MM.1S (cell line): Measurements from ENCODE around the gene SBDS.

Experiments
- DNase-seq: peaks from one replicate; pipeline ENCODE4 v3.0.0-alpha.2; 2015
- H2AFZ ChIP-seq: fragments of 300-600 bp; sonication (generic); 2 replicates; pipeline ENCODE4 v1.6.0; 2016; ENCODE audit warnings: antibody characterized with exemption, low read length
- H3F3A ChIP-seq: fragments of 300-600 bp; sonication (generic); 2 replicates; pipeline ENCODE4 v1.6.1; 2016; ENCODE audit warnings: mild to moderate bottlenecking, antibody characterized with exemption, low read length, moderate library complexity, mixed read lengths; ENCODE audit not compliant: insufficient read depth
- H3K27ac ChIP-seq: fragments of 300-600 bp; sonication (generic); 2 replicates; pipeline ENCODE4 v1.5.1; 2016; ENCODE audit warnings: mild to moderate bottlenecking, low read length
- H3K27me3 ChIP-seq: fragments of 300-600 bp; sonication (generic); replicated peaks from 2 replicates; pipeline ENCODE4 v1.6.0; 2016; ENCODE audit warnings: low read length; ENCODE audit not compliant: insufficient read depth
- H3K36me3 ChIP-seq: fragments of 300-600 bp; sonication (generic); replicated peaks from 2 replicates; pipeline ENCODE4 v1.6.1; 2016; ENCODE audit warnings: mild to moderate bottlenecking, low read length, mixed read lengths; ENCODE audit not compliant: insufficient read depth
- H3K4me1 ChIP-seq: fragments of 300-600 bp; sonication (generic); 2 replicates; pipeline ENCODE4 v1.6.1; 2016; ENCODE audit warnings: low read length, mixed read lengths
- H3K4me2 ChIP-seq: fragments of 300-600 bp; sonication (generic); 2 replicates; pipeline ENCODE4 v1.6.0; 2016; ENCODE audit warnings: low read depth, low read length
- H3K4me3 ChIP-seq: fragments of 300-600 bp; sonication (generic); 2 replicates; pipeline ENCODE4 v1.5.1; 2016; ENCODE audit warnings: low read length, mixed read lengths
- H3K79me2 ChIP-seq: fragments of 300-600 bp; sonication (generic); 2 replicates; pipeline ENCODE4 v1.6.1; 2016; ENCODE audit warnings: mixed run types, low read length, mixed read lengths
- H3K9ac ChIP-seq: fragments of 300-600 bp; sonication (generic); 2 replicates; pipeline ENCODE4 v1.6.1; 2016; ENCODE audit warnings: low read length, mixed read lengths
- H3K9me2 ChIP-seq: fragments of 300-600 bp; sonication (generic); replicated peaks from 2 replicates; pipeline ENCODE4 v1.6.1; 2016; ENCODE audit warnings: mild to moderate bottlenecking, low read length, mixed read lengths; ENCODE audit not compliant: insufficient read depth
- H3K9me3 ChIP-seq: fragments of 300-600 bp; sonication (generic); replicated peaks from 2 replicates; pipeline ENCODE4 v1.6.1; 2016; ENCODE audit warnings: mild to moderate bottlenecking, low read length, mixed read lengths; ENCODE audit not compliant: insufficient read depth
- H4K20me1 ChIP-seq: fragments of 300-600 bp; sonication (generic); 2 replicates; pipeline ENCODE4 v1.6.1; 2016; ENCODE audit warnings: mild to moderate bottlenecking, low read length, moderate library complexity, mixed read lengths; ENCODE audit not compliant: insufficient read depth
- CTCF ChIP-seq: fragments of 300-600 bp; sonication (generic); IDR thresholded peaks from 2 replicates; pipeline ENCODE4 v1.5.1; 2016; ENCODE audit warnings: antibody characterized with exemption, low read length, mixed read lengths
- EZH2 ChIP-seq: fragments of 300-600 bp; sonication (generic); optimal IDR thresholded peaks from 2 replicates; pipeline ENCODE3; 2017; ENCODE audit warnings: low read depth, mild to moderate bottlenecking, antibody characterized with exemption, low read length, mixed read lengths
- EZH2phosphoT487 ChIP-seq: fragments of 300-600 bp; sonication (generic); IDR thresholded peaks from 2 replicates; pipeline ENCODE4 v1.6.1; 2018; ENCODE audit warnings: antibody characterized with exemption, low read length

SBDS gene

DNA sequence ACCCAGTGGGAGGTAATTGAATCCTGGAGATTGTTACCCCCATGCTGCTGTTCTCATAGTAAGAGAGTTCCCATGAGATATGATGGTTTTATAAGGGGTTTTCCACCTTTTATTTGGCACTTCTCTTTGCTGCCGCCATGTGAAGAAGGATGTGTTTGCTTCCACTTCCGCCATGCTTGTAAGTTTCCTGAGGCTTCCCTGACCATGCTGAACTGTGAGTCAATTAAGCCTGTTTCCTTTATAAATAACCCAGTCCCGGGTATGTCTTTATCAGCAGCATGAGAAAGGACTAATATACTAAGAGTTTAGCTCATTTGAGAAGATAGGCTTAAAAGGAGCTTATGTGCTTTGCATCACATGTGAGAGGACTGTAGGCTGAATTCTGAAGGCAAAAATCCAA, 45.1 kb downstream of the SBDS start:
- H3K4me2 ChIP-seq = no peak overlapping the region
- H3K9me3 ChIP-seq = no peaks in the 10 kb centered on the region
- 0 out of 2 replicates have a peak, but pooled peaks cover 4% of the 10 kb centered on the region for H3K36me3 ChIP-seq
- 0 out of 2 replicates have a peak, but pooled peaks cover 3% of the 10 kb centered on the region for H3K79me2 ChIP-seq
- no peaks in the 10 kb centered on the region for H3K4me1 ChIP-seq
- H3K9me2 ChIP-seq = no peaks in the 10 kb centered on the region
- no peak overlapping the region for H3K27ac ChIP-seq
- DNase-seq = no peak
- no peaks in the 10 kb centered on the region for H3K27me3 ChIP-seq
- no peak overlapping the region for H3K9ac ChIP-seq
- H3F3A ChIP-seq = no peaks in the 10 kb centered on the region
- no peaks in the 10 kb centered on the region for H4K20me1 ChIP-seq
- H3K4me3 ChIP-seq = no peak overlapping the region
- TF ChIP-seq EZH2phosphoT487 = no peak
- no peak for TF ChIP-seq EZH2
- no peak for TF ChIP-seq CTCF
- no peak overlapping the region for H2AFZ ChIP-seq

GRCh38 chr7:66948480-66949109, 46.8 kb downstream of the SBDS start:
- Histone ChIP-seq H4K20me1 (no peaks in the 10 kb centered on the region), H3K4me1 (no peaks in the 10 kb centered on the region), H3K9me2 (no peaks in the 10 kb centered on the region)

GRCh38 chr7:66946545-66946944, 48.8 kb downstream of the SBDS start:
- Histone ChIP-seq H3K4me3 (no peak overlapping the region), H3K4me2 (no peak overlapping the region), H2AFZ (no peak overlapping the region), H4K20me1 (no peaks in the 10 kb centered on the region), H3K79me2 (peaks cover 25% of the 10 kb centered on the region), H3K9me2 (no peaks in the 10 kb centered on the region), H3K9me3 (no peaks in the 10 kb centered on the region), H3K27ac (no peak overlapping the region), H3K9ac (no peak overlapping the region), H3K4me1 (no peaks in the 10 kb centered on the region), H3K27me3 (no peaks in the 10 kb centered on the region), H3K36me3 (0 out of 2 replicates have a peak, but pooled peaks cover 4% of the 10 kb centered on the region), H3F3A (no peaks in the 10 kb centered on the region)
- no peak for TF ChIP-seq EZH2
- DNase-seq = no peak

More at GRCh38 chr7:66948480-66949109, 46.8 kb downstream of the SBDS start:
- Histone ChIP-seq H3F3A (no peaks in the 10 kb centered on the region), H3K9me3 (no peaks in the 10 kb centered on the region), H3K27ac (no peak overlapping the region), H2AFZ (no peak overlapping the region), H3K4me2 (no peak overlapping the region), H3K9ac (no peak overlapping the region), H3K4me3 (no peak overlapping the region), H3K79me2 (peaks cover 12% of the 10 kb centered on the region), H3K36me3 (0 out of 2 replicates have a peak, but pooled peaks cover 4% of the 10 kb centered on the region), H3K27me3 (no peaks in the 10 kb centered on the region)
- no peak for DNase-seq
- TF ChIP-seq EZH2 = no peak
- TF ChIP-seq EZH2phosphoT487 = no peak
- no peak for TF ChIP-seq CTCF

- Histone ChIP-seq H3K36me3 (no peaks in the 10 kb centered on the region), H3K27ac (no peak overlapping the region), H4K20me1 (peaks cover 23% of the 10 kb centered on the region), H3K9ac (no peak overlapping the region), H3K79me2 (peaks cover 79% of the 10 kb centered on the region), H3K4me1 (no peaks in the 10 kb centered on the region), H3K9me3 (no peaks in the 10 kb centered on the region), H3K27me3 (no peaks in the 10 kb centered on the region), H3K4me2 (no peak overlapping the region), H2AFZ (no peak overlapping the region), H3K4me3 (no peak overlapping the region), H3F3A (no peaks in the 10 kb centered on the region), H3K9me2 (no peaks in the 10 kb centered on the region)
- DNase-seq = no peak
- no peak for TF ChIP-seq CTCF
- TF ChIP-seq EZH2 = no peak
- TF ChIP-seq EZH2phosphoT487 = no peak
Observed at GRCh38 chr7:66939325-66939724, 56.1 kb downstream of the SBDS start.
